Stromal cell of bone marrow (primary cell): Measurements from ENCODE around the gene RIC1.
A peak's percentile ranks its signal among the peaks of the same experiment; 100 is the strongest.
"Not testable (repeated sequence)": the region's sequence is repeated elsewhere in the genome, so short reads cannot be mapped to it uniquely, and the experiment has no call there.

Experiments used
- DNase-seq: peaks from one replicate; pipeline ENCODE4 v3.0.0-alpha.2; 2012; ENCODE audit warnings: low read depth

The RIC1 gene

GRCh38 chr9:5628530-5629311, at the start of gene RIC1:
TSS of gene RIC1 (plus strand) at chr9:5629107. CDS start at chr9:5629310, 203 bp downstream.
- DNase-seq, result peak; percentile 89

GRCh38 chr9:5579881-5580280, 49.0 kb upstream of the RIC1 start:
- DNase-seq, result no peak

GRCh38 chr9:5580650-5581049, 48.3 kb upstream of the RIC1 start:
- DNase-seq, result no peak

GRCh38 chr9:5581706-5582105, 47.2 kb upstream of the RIC1 start:
- not testable (repeated sequence) for DNase-seq

GRCh38 chr9:5582835-5583195, 46.1 kb upstream of the RIC1 start:
- peak; percentile 82 for DNase-seq

- DNase-seq, result peak; percentile 13
These were observed 42.5 kb upstream of the RIC1 start for GRCh38 chr9:5586391-5586802.

- DNase-seq, result peak; percentile 55
These were observed 41.9 kb upstream of the RIC1 start for GRCh38 chr9:5587024-5587423.

GRCh38 chr9:5592231-5592630, 36.7 kb upstream of the RIC1 start:
- DNase-seq, result no peak

- DNase-seq, result no peak
These were observed 36.0 kb upstream of the RIC1 start for GRCh38 chr9:5592904-5593303.

GRCh38 chr9:5593904-5594303, 35.0 kb upstream of the RIC1 start:
- DNase-seq, result no peak

GRCh38 chr9:5596173-5596572, 32.7 kb upstream of the RIC1 start:
- DNase-seq, result no peak

- DNase-seq, result peak; percentile 33
These were observed 20.3 kb upstream of the RIC1 start for GRCh38 chr9:5608298-5609225.

GRCh38 chr9:5609226-5609596, 19.7 kb upstream of the RIC1 start:
- DNase-seq, result no peak

- DNase-seq, result no peak
These were observed 18.4 kb upstream of the RIC1 start for GRCh38 chr9:5610491-5610890.

- no peak for DNase-seq
These were observed 17.4 kb upstream of the RIC1 start for GRCh38 chr9:5611321-5612184.

- no peak for DNase-seq
These were observed 16.7 kb upstream of the RIC1 start for GRCh38 chr9:5612185-5612530.

- DNase-seq, result no peak
These were observed 14.7 kb upstream of the RIC1 start for GRCh38 chr9:5614192-5614591.

- DNase-seq, result no peak
These were observed 13.9 kb upstream of the RIC1 start for GRCh38 chr9:5614985-5615384.

- DNase-seq, result no peak
These were observed 11.2 kb upstream of the RIC1 start for GRCh38 chr9:5617749-5618148.

GRCh38 chr9:5620494-5620893, 8.4 kb upstream of the RIC1 start:
- DNase-seq, result no peak

- peak; percentile 6 for DNase-seq
These were observed 7.6 kb upstream of the RIC1 start for GRCh38 chr9:5621327-5621726.

GRCh38 chr9:5622016-5622415, 6.9 kb upstream of the RIC1 start:
- peak; percentile 68 for DNase-seq
